HCT116 (cell line): ENCODE data around the gene COL18A1.
"Not testable (repeated sequence)": the region's sequence is repeated elsewhere in the genome, so short reads cannot be mapped to it uniquely, and the experiment has no call there.

ENCODE experiments used
- ELF1 ChIP-seq: IDR thresholded peaks from 2 replicates; pipeline ENCODE4 v1.6.1; 2012; ENCODE audit warnings: low read depth, borderline replicate concordance
- JUND ChIP-seq: IDR thresholded peaks from 2 replicates; pipeline ENCODE4 v1.6.1; 2012
- POLR2A ChIP-seq: IDR thresholded peaks from 2 replicates; pipeline ENCODE4 v1.7.0; 2011; ENCODE audit warnings: borderline replicate concordance; ENCODE audit not compliant: insufficient read depth, insufficient read length; ENCODE audit errors: extremely low read depth
- POLR2AphosphoS5 ChIP-seq: IDR thresholded peaks from 2 replicates; pipeline ENCODE4 v1.6.1; 2011; ENCODE audit warnings: mild to moderate bottlenecking, low read depth, low read length, moderate library complexity
- SP1 ChIP-seq: IDR thresholded peaks from 2 replicates; pipeline ENCODE4 v1.6.1; 2012; ENCODE audit warnings: low read depth
- TCF7L2 ChIP-seq: IDR thresholded peaks from 2 replicates; pipeline ENCODE4 v1.7.0; 2011; ENCODE audit warnings: borderline replicate concordance, inconsistent platforms; ENCODE audit not compliant: insufficient read depth, insufficient read length; ENCODE audit errors: extremely low read depth
- TF ChIP-seq, protein P1 (sequence below), 3 experiments: fragments of 200-600 bp in 1 of 3; sonication (generic) in 1 of 3; IDR thresholded peaks in 2 of 3; conservative IDR thresholded peaks in 1 of 3; 2 replicates each; pipeline ENCODE4 v1.5.1; 2012 to 2017; ENCODE audit warnings: low read depth in 2 of 3, low read length in 2 of 3, antibody characterized with exemption in 1 of 3, borderline replicate concordance in 1 of 3, control low read depth in 1 of 3, mild to moderate bottlenecking in 1 of 3, mixed read lengths in 1 of 3, mixed run types in 1 of 3, moderate library complexity in 1 of 3; ENCODE audit not compliant: insufficient read depth in 1 of 3

DNA sequence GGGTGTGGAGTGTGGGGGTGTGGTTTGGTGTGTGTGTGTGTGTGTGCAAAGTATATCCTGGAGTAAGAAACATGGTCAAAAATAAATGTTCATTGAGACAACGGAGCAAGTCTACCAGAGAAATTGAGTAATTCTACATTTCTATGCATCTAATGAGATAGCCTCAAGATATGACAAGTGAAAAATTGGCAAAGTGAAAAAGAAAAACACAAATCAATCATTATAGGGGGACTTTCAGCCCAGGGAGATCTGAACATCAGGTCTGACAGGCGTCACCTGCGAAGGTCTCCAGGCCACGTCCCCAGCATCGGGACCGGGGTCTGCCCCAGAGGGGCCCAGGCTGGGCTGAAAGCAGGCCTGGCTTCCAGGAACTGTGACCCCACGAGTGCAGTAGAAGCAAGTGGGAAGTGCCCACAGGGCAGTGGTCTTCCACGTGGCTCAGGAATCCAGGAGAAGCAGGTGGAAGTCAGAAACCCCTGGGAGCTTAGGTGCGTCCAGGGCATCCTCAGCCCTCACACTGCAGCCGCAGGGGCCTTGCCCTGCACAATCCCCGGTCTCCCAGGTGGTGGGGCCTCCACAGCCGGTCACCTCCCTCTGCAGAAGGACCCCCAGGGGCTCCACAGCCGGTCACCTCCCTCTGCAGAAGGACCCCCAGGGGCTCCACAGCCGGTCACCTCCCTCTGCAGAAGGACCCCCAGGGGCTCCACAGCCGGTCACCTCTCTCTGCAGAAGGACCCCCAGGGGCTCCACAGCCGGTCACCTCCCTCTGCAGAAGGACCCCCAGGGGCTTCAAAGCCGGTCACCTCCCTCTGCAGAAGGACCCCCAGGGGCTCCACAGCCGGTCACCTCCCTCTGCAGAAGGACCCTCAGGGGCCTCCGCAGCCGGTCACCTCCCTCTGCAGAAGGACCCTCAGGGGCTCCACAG is 96.4 kb downstream of the COL18A1 start:
- TF ChIP-seq, protein P1, sequence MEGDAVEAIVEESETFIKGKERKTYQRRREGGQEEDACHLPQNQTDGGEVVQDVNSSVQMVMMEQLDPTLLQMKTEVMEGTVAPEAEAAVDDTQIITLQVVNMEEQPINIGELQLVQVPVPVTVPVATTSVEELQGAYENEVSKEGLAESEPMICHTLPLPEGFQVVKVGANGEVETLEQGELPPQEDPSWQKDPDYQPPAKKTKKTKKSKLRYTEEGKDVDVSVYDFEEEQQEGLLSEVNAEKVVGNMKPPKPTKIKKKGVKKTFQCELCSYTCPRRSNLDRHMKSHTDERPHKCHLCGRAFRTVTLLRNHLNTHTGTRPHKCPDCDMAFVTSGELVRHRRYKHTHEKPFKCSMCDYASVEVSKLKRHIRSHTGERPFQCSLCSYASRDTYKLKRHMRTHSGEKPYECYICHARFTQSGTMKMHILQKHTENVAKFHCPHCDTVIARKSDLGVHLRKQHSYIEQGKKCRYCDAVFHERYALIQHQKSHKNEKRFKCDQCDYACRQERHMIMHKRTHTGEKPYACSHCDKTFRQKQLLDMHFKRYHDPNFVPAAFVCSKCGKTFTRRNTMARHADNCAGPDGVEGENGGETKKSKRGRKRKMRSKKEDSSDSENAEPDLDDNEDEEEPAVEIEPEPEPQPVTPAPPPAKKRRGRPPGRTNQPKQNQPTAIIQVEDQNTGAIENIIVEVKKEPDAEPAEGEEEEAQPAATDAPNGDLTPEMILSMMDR (IDR thresholded peaks at IDR 0.05 in 2 of 3, conservative IDR thresholded peaks at IDR 0.05 in 1 of 3; ENCODE audit: borderline replicate concordance in 1 of 3, insufficient read depth in 1 of 3, low read depth in 2 of 3, low read length in 2 of 3): not testable (repeated sequence)
- not testable (repeated sequence) for TF ChIP-seq POLR2AphosphoS5, ELF1, TCF7L2, POLR2A, JUND, SP1
